H1 (cell line): ENCODE measurements around the gene DLX4. TPM values are rescaled to one million over a fixed set of nuclear protein-coding genes. Genes with fewer than 3 reads are reported as not detected.

Experiments
- CTCF ChIA-PET: fragments of 300-600 bp; sonication (Branson Sonifier 250); formaldehyde crosslinking; loops from one replicate; lab custom pipeline; 2021; ENCODE audit not compliant: partially characterized antibody; lab: Charles Lee
- POLR2A ChIA-PET: fragments of 300-600 bp; sonication (Branson Sonifier 250); formaldehyde crosslinking; loops from one replicate; lab custom pipeline; 2021; ENCODE audit warnings: inconsistent platforms; ENCODE audit not compliant: partially characterized antibody; lab: Charles Lee
- DNase-seq, 2 experiments: peaks; one replicate each; pipeline versions ENCODE4 v3.0.0 to v3.0.0-alpha.2; 2010 to 2022; ENCODE audit warnings: low spot score in 2 of 2, low read depth in 1 of 2, mixed read lengths in 1 of 2
- FAIRE-seq: peaks from 2 replicates; lab custom pipeline; 2011; peaks lifted over from hg19 to GRCh38; lab: Jason Lieb, UNC
- H2AFZ ChIP-seq: 2 replicates; pipeline ENCODE4 v1.8.1; 2012; ENCODE audit warnings: low read length, inconsistent platforms
- H2AK5ac ChIP-seq: 2 replicates; pipeline ENCODE4 v1.6.1; 2013; ENCODE audit warnings: low read depth, low read length
- H2BK120ac ChIP-seq: replicated peaks from 2 replicates; pipeline ENCODE3; 2013; ENCODE audit warnings: low read depth, low read length, inconsistent platforms
- H2BK12ac ChIP-seq: 2 replicates; pipeline ENCODE4 v1.6.1; 2013; ENCODE audit warnings: low read depth, low read length
- H2BK15ac ChIP-seq: 2 replicates; pipeline ENCODE4 v1.6.1; 2013; ENCODE audit warnings: low read length
- H2BK20ac ChIP-seq: 2 replicates; pipeline ENCODE4 v1.6.1; 2013; ENCODE audit warnings: low read length
- H2BK5ac ChIP-seq: 2 replicates; pipeline ENCODE4 v1.6.1; 2013; ENCODE audit warnings: low read depth, low read length
- H3K14ac ChIP-seq: 2 replicates; pipeline ENCODE4 v1.6.1; 2013; ENCODE audit warnings: inconsistent platforms; ENCODE audit not compliant: insufficient read length
- H3K18ac ChIP-seq: 2 replicates; pipeline ENCODE4 v1.6.1; 2013; ENCODE audit warnings: low read length; ENCODE audit errors: extremely low read depth
- H3K23ac ChIP-seq: 2 replicates; pipeline ENCODE4 v1.6.1; 2013; ENCODE audit warnings: inconsistent platforms; ENCODE audit not compliant: insufficient read length
- H3K23me2 ChIP-seq: 2 replicates; pipeline ENCODE4 v1.6.1; 2013; ENCODE audit warnings: low read depth, low read length
- H3K27ac ChIP-seq: 2 replicates; pipeline ENCODE4 v1.6.1; 2011; ENCODE audit warnings: low read depth, low read length, inconsistent platforms
- H3K27me3 ChIP-seq, 4 experiments: replicated peaks in 1 of 4; 1 replicate in 1 of 4; 2 replicates in 3 of 4; pipeline versions ENCODE4 v1.6.1 to v1.8.1; 2011 to 2013; ENCODE audit warnings: low read length in 3 of 4, mild to moderate bottlenecking in 3 of 4, inconsistent platforms in 2 of 4, mixed read lengths in 2 of 4, moderate library complexity in 1 of 4; ENCODE audit not compliant: control insufficient read depth in 3 of 4, insufficient read depth in 3 of 4; ENCODE audit errors: extremely low read depth in 1 of 4
- H3K36me3 ChIP-seq, 4 experiments: 2 replicates each; pipeline versions ENCODE4 v1.6.1 to v1.8.1; 2011 to 2013; ENCODE audit warnings: mild to moderate bottlenecking in 4 of 4, low read length in 3 of 4, moderate library complexity in 2 of 4, control low read depth in 1 of 4, inconsistent platforms in 1 of 4; ENCODE audit not compliant: insufficient read depth in 4 of 4, control insufficient read depth in 2 of 4
- H3K4ac ChIP-seq: replicated peaks from 2 replicates; pipeline ENCODE3; 2013; ENCODE audit warnings: low read length, low read depth, mixed read lengths, inconsistent platforms; ENCODE audit not compliant: insufficient read length
- H3K4me1 ChIP-seq, 4 experiments: replicated peaks in 1 of 4; 1 replicate in 1 of 4; 2 replicates in 3 of 4; pipeline versions ENCODE4 v1.6.1 to v1.8.1; 2011 to 2013; ENCODE audit warnings: low read length in 3 of 4, inconsistent platforms in 2 of 4, mixed read lengths in 1 of 4; ENCODE audit not compliant: insufficient read depth in 4 of 4, control insufficient read depth in 3 of 4
- H3K4me2 ChIP-seq, 2 experiments: 2 replicates each; pipeline versions ENCODE4 v1.6.1 to v1.8.1; 2011 to 2013; ENCODE audit warnings: low read depth in 2 of 2, low read length in 2 of 2, control low read depth in 1 of 2, inconsistent platforms in 1 of 2, mild to moderate bottlenecking in 1 of 2; ENCODE audit not compliant: insufficient read depth in 1 of 2
- H3K4me3 ChIP-seq, 4 experiments: fragments of 200-600, 300-600 bp in 1 of 4; sonication (generic), shearing (Covaris generic), sonication (Bioruptor Twin) in 1 of 4; 2 replicates each; pipeline versions ENCODE4 v1.5.1 to v1.8.1; 2011 to 2016; ENCODE audit warnings: low read length in 4 of 4, low read depth in 3 of 4, control low read depth in 2 of 4, inconsistent platforms in 2 of 4, mild to moderate bottlenecking in 2 of 4, mixed read lengths in 1 of 4, moderate library complexity in 1 of 4; ENCODE audit not compliant: insufficient read depth in 2 of 4; ENCODE audit errors: extremely low read depth in 1 of 4
- H3K56ac ChIP-seq: replicated peaks from 2 replicates; pipeline ENCODE3; 2013; ENCODE audit warnings: low read depth, mild to moderate bottlenecking, mixed read lengths, low read length, inconsistent platforms; ENCODE audit not compliant: insufficient read length
- H3K79me1 ChIP-seq: 2 replicates; pipeline ENCODE4 v1.6.1; 2013; ENCODE audit warnings: low read depth, low read length, control low read depth
- H3K79me2 ChIP-seq, 2 experiments: 2 replicates each; pipeline versions ENCODE4 v1.6.1 to v1.8.1; 2012 to 2013; ENCODE audit warnings: low read length in 2 of 2, mild to moderate bottlenecking in 2 of 2, inconsistent platforms in 1 of 2; ENCODE audit not compliant: insufficient read depth in 2 of 2, control insufficient read depth in 1 of 2
- H3K9ac ChIP-seq, 4 experiments: replicated peaks in 1 of 4; 1 replicate in 1 of 4; 2 replicates in 3 of 4; pipeline versions ENCODE4 v1.6.1 to v1.8.1; 2011 to 2013; ENCODE audit warnings: low read depth in 3 of 4, low read length in 3 of 4, control low read depth in 2 of 4, mild to moderate bottlenecking in 2 of 4, moderate library complexity in 2 of 4, inconsistent platforms in 1 of 4; ENCODE audit errors: extremely low read depth in 1 of 4
- H3K9me3 ChIP-seq, 2 experiments: 2 replicates each; pipeline versions ENCODE4 v1.6.1 to v1.8.1; 2012 to 2013; ENCODE audit warnings: mild to moderate bottlenecking in 2 of 2, moderate library complexity in 2 of 2, control low read depth in 1 of 2, inconsistent platforms in 1 of 2, low read depth in 1 of 2, low read length in 1 of 2, mixed read lengths in 1 of 2; ENCODE audit not compliant: insufficient read depth in 2 of 2
- H4K20me1 ChIP-seq, 2 experiments: replicated peaks in 1 of 2; 2 replicates each; pipeline versions ENCODE3 to v1.8.1; 2011 to 2013; ENCODE audit warnings: inconsistent platforms in 2 of 2, low read length in 2 of 2, mild to moderate bottlenecking in 1 of 2; ENCODE audit not compliant: insufficient read depth in 2 of 2, control insufficient read depth in 1 of 2
- H4K5ac ChIP-seq: 2 replicates; pipeline ENCODE4 v1.6.1; 2013; ENCODE audit warnings: low read length, low read depth, mixed read lengths, inconsistent platforms; ENCODE audit not compliant: insufficient read length
- H4K8ac ChIP-seq: 2 replicates; pipeline ENCODE4 v1.8.0; 2013; ENCODE audit warnings: mild to moderate bottlenecking, moderate library complexity, low read length, inconsistent platforms; ENCODE audit not compliant: insufficient read depth; ENCODE audit errors: extremely low read depth
- H4K91ac ChIP-seq: replicated peaks from 2 replicates; pipeline ENCODE3; 2013; ENCODE audit warnings: low read length, mixed read lengths, inconsistent platforms; ENCODE audit not compliant: insufficient read length
- CBX8 ChIP-seq: fragments of 300-800, 300-1000 bp; sonication (generic); IDR thresholded peaks from 2 replicates; pipeline ENCODE4 v1.7.1; 2016; ENCODE audit warnings: low read depth, low read length, borderline replicate concordance
- JUN ChIP-seq: IDR thresholded peaks from 2 replicates; pipeline ENCODE4 v1.6.1; 2011; ENCODE audit warnings: low read depth, mild to moderate bottlenecking, improper control_type of control experiment, low read length
- USF2 ChIP-seq: IDR thresholded peaks from 2 replicates; pipeline ENCODE4 v1.6.1; 2011; ENCODE audit warnings: low read length, improper control_type of control experiment
- WGBS, 2 experiments: shearing (Covaris generic) in 1 of 2; methylation state at CpG; one replicate each; pipeline versions ENCODE4 v1.1.6 to v1.1.7; 2013 to 2015; ENCODE audit warnings: low lambda C conversion rate in 2 of 2, mixed read lengths in 2 of 2, inconsistent platforms in 1 of 2, low coverage in 1 of 2, missing lambda C conversion rate in 1 of 2; ENCODE audit not compliant: insufficient replicate concordance in 2 of 2, insufficient coverage in 1 of 2, insufficient read length in 1 of 2; ENCODE audit errors: extremely low coverage in 1 of 2, missing lambda C conversion rate in 1 of 2; 5-methylcytosine and 5-hydroxymethylcytosine counted together
- polyA plus RNA-seq, 7 experiments: library from polyadenylated mRNA; depleted of rRNA in 3 of 7; stranded (reverse) in 5 of 7; unstranded in 2 of 7; fragments of >200 nt in 5 of 7; fragments of 200-250 nt in 2 of 7; gene quantifications; 1 replicate in 5 of 7; 2 replicates in 1 of 7; 4 replicates in 1 of 7; pipeline versions ENCODE4 v1.2.1 to v1.2.3, GENCODE V29; 2011 to 2013; ENCODE audit warnings: missing spikeins in 2 of 7, mixed read lengths in 2 of 7
- total RNA-seq: library from RNA; stranded (reverse); fragmentation: NEBNext Ultra II Directional; extraction: Animal tissue kit (Norgen Biotek cat#: 25700); gene quantifications from 2 replicates; pipeline ENCODE4 v1.2.1, GENCODE V29; 2021

The DLX4 gene
- total and polyA plus RNA-seq, 2 of the 8 experiments (the other 6 are each of a cell fraction or from before 2014, with no cell fraction given) = 0.67 to 0.80 TPM

GRCh38 chr17:49925921-49926320 lies 43.1 kb upstream of the DLX4 start:
- CTCF ChIA-PET = interaction anchor here (0.7 to 10.3 kb wide), 5 partner anchors 9 to 370 kb away, joined by 3 to 87 read pairs (median 3); no protein-coding TSS in a partner anchor
- Histone ChIP-seq H4K8ac (no peak overlapping the region), H2AFZ (no peak overlapping the region), H3K9me3 (no peaks in the 10 kb centered on the region), H3K4me2 (no peak overlapping the region), H3K27ac (no peak overlapping the region), H4K91ac (no peak overlapping the region), H3K4me1 (no peaks in the 10 kb centered on the region), H2BK120ac (no peak overlapping the region), H3K23me2 (no peaks in the 10 kb centered on the region; the same call in 1 of the 2 replicates), H3K36me3 (no peaks in the 10 kb centered on the region), H3K23ac (no peak overlapping the region), H3K4me3 (no peak overlapping the region), H2BK20ac (no peak overlapping the region), H3K4ac (no peak overlapping the region), H3K79me1 (no peaks in the 10 kb centered on the region), H3K56ac (no peak overlapping the region), H3K14ac (no peak overlapping the region), H3K27me3 (no peaks in the 10 kb centered on the region), H2BK12ac (no peak overlapping the region), H2BK5ac (no peak overlapping the region), H2BK15ac (no peak overlapping the region), H3K9ac (no peak overlapping the region), H4K20me1 (no peaks in the 10 kb centered on the region), H2AK5ac (no peak overlapping the region), H4K5ac (no peak overlapping the region), H3K79me2 (no peaks in the 10 kb centered on the region), H3K18ac (no peak overlapping the region)
- FAIRE-seq (no peak), DNase-seq (no peak)
- WGBS, 2 experiments = 95% methylated on average over 9 of the region's 9 CpGs; no CpG with 5 or more reads in 1 of the 2 experiments
- TF ChIP-seq CBX8 = no peak
- no peak for TF ChIP-seq JUN
- TF ChIP-seq USF2 = no peak
- POLR2A ChIA-PET = interaction anchor here (0.6 to 1.1 kb wide), 4 partner anchors 9 to 573 kb away, joined by 3 to 4 read pairs (median 4); no protein-coding TSS in a partner anchor
